ENCODE measurements around the gene BTBD18.
"Not testable (repeated sequence)": the region's sequence is repeated elsewhere in the genome, so short reads cannot be mapped to it uniquely, and the experiment has no call there.

BTBD18 gene

GRCh38 chr11:57735619-57736298 is 15.9 kb downstream of the BTBD18 start:
- DNase-seq (no peak), ATAC-seq (replicated peaks) (no peak)
- peak overlapping the region; percentile 41 to 62 for H3K27ac Mint-ChIP-seq
- H3K4me3 Mint-ChIP-seq = no peak overlapping the region
- H3K27me3 Mint-ChIP-seq = no peaks in the 10 kb centered on the region
- H3K36me3 Mint-ChIP-seq (ENCODE audit: insufficient read depth) = peaks cover 48% of the 10 kb centered on the region
- peaks cover 0 to 13% of the 10 kb centered on the region in 2 donors for H3K4me1 Mint-ChIP-seq (ENCODE audit: low read depth in 2 of 2)
- H3K9me3 Mint-ChIP-seq = no peaks in the 10 kb centered on the region

- peaks cover 0 to 15% of the 10 kb centered on the region in 2 donors for H3K4me1 Mint-ChIP-seq (ENCODE audit: low read depth in 2 of 2)
- peaks cover 32% of the 10 kb centered on the region for H3K36me3 Mint-ChIP-seq (ENCODE audit: insufficient read depth)
- DNase-seq (no peak), ATAC-seq (replicated peaks) (no peak)
- H3K27me3 Mint-ChIP-seq = no peaks in the 10 kb centered on the region
- H3K27ac Mint-ChIP-seq = no peak overlapping the region
- no peaks in the 10 kb centered on the region for H3K9me3 Mint-ChIP-seq
- H3K4me3 Mint-ChIP-seq = no peak overlapping the region
Observed at GRCh38 chr11:57732661-57733060, 19.0 kb downstream of the BTBD18 start.

- H3K27ac Mint-ChIP-seq = peak overlapping the region in 1 of 2 donors; percentile 85
- H3K27me3 Mint-ChIP-seq = no peaks in the 10 kb centered on the region
- no peak overlapping the region for H3K4me3 Mint-ChIP-seq
- H3K36me3 Mint-ChIP-seq (ENCODE audit: insufficient read depth) = peaks cover 10% of the 10 kb centered on the region
- DNase-seq (no peak), ATAC-seq (replicated peaks) (no peak)
- peaks cover 0 to 12% of the 10 kb centered on the region in 2 donors for H3K4me1 Mint-ChIP-seq (ENCODE audit: low read depth in 2 of 2)
- no peaks in the 10 kb centered on the region for H3K9me3 Mint-ChIP-seq
Observed at GRCh38 chr11:57729479-57729878, 22.1 kb downstream of the BTBD18 start.

DNA sequence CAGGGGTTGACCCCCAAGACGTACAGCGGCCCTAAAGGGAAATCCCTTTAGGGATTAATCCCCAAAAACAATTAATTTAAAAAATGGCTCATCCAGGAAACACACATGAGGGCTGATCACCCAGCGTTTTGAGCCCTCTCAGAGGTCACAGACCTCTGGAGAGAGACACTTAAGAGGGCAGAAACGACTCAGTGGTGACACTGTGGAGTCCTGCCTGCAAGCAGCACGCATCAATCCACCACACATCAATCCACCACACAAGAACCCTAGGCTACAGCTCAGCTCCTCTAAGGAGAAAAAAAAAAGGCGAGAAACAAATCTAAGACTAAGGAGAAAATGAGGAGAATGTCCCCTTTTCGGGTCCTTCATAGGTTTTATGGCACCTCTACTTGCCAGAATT is 22.8 kb downstream of the BTBD18 start:
- Mint-ChIP-seq H3K36me3 (ENCODE audit: insufficient read depth) (peaks cover 4% of the 10 kb centered on the region), H3K27me3 (no peaks in the 10 kb centered on the region), H3K4me1 (ENCODE audit: low read depth in 2 of 2) (peaks cover 0 to 12% of the 10 kb centered on the region in 2 donors), H3K9me3 (no peaks in the 10 kb centered on the region), H3K4me3 (no peak overlapping the region), H3K27ac (peak overlapping the region; percentile 53 to 85)
- ATAC-seq (replicated peaks) (no peak), DNase-seq (no peak)

GRCh38 chr11:57727185-57727584 is 24.4 kb downstream of the BTBD18 start:
- ATAC-seq (replicated peaks) = no peak
- DNase-seq = no peak
- H3K36me3 Mint-ChIP-seq (ENCODE audit: insufficient read depth) = peaks cover 16% of the 10 kb centered on the region
- no peaks in the 10 kb centered on the region for H3K27me3 Mint-ChIP-seq
- peak overlapping the region in 1 of 2 donors; percentile 32 for H3K27ac Mint-ChIP-seq
- H3K4me3 Mint-ChIP-seq = no peak overlapping the region
- peaks cover 0 to 12% of the 10 kb centered on the region in 2 donors for H3K4me1 Mint-ChIP-seq (ENCODE audit: low read depth in 2 of 2)
- H3K9me3 Mint-ChIP-seq = no peaks in the 10 kb centered on the region

GRCh38 chr11:57716726-57717125 is 34.9 kb downstream of the BTBD18 start:
- H3K36me3 Mint-ChIP-seq (ENCODE audit: insufficient read depth) = peaks cover 41% of the 10 kb centered on the region
- DNase-seq; H3K27me3 Mint-ChIP-seq; H3K9me3 Mint-ChIP-seq; H3K4me3 Mint-ChIP-seq; ATAC-seq (replicated peaks); H3K27ac Mint-ChIP-seq: not testable (repeated sequence)
- peaks cover 16 to 20% of the 10 kb centered on the region in 2 donors for H3K4me1 Mint-ChIP-seq (ENCODE audit: low read depth in 2 of 2)

- Mint-ChIP-seq H3K4me3 (peak overlapping the region; percentile 89 to 91), H3K4me1 (ENCODE audit: low read depth in 2 of 2) (peaks cover 22 to 27% of the 10 kb centered on the region in 2 donors), H3K27me3 (no peaks in the 10 kb centered on the region), H3K9me3 (no peaks in the 10 kb centered on the region), H3K27ac (peak overlapping the region; percentile 86 to 97), H3K36me3 (ENCODE audit: insufficient read depth) (peaks cover 31% of the 10 kb centered on the region)
- ATAC-seq (replicated peaks) (no peak), DNase-seq (no peak)
Observed at GRCh38 chr11:57713835-57714234, 37.8 kb downstream of the BTBD18 start.

DNA sequence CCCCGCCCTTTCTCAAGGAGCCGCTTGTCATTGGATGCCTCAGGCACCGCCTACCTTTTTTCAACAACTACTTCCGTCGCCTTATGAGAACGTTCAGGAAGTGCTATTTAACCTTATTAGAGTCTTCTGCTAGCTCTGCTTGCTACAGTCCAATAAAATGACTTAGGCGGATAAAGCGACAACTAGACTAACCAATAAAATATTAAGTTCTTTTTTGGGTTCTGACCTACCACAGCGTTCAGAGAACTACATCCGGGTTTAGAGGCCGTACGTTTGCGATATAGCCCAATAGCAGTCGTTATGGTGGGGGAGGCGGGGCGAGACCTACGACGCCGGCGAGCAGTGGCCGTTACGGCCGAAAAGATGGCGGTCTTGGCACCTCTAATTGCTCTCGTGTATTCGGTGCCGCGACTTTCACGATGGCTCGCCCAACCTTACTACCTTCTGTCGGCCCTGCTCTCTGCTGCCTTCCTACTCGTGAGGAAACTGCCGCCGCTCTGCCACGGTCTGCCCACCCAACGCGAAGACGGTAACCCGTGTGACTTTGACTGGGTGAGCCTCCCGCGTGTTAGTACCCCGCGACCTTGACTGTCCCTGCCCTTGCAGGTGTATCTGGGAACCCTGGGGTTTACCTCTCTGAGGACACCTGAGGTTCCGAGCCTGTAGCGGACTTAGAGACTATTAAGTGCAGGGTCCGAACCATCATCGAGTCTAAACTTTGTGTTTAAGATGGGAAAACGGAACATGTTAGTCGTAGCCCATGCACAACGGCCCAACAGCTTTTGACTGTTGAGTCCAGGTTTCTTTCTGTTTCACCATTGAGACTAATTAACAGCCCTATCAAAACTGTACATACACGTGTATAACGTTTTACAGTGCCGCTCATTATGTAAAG is 39.1 kb downstream of the BTBD18 start, which contains the start of gene TMX2:
TSS of gene TMX2 (plus strand) at position 338 of the 895 bp plus-strand sequence. CDS start at position 364, 26 bp downstream.
- H3K4me1 Mint-ChIP-seq (ENCODE audit: low read depth in 2 of 2) = peaks cover 22 to 34% of the 10 kb centered on the region in 2 donors

GRCh38 chr11:57711414-57712255 is 40.0 kb downstream of the BTBD18 start, which contains the start of gene MED19:
MED19 (minus strand) TSS chr11:57712215; CDS start chr11:57712179, 36 bp downstream.
- H3K27me3 Mint-ChIP-seq = no peaks in the 10 kb centered on the region
- peaks cover 20% of the 10 kb centered on the region for H3K36me3 Mint-ChIP-seq (ENCODE audit: insufficient read depth)
- DNase-seq (peak in 2 of 3 experiments; percentile 71), ATAC-seq (replicated peaks) (peak; percentile 55)
- H3K9me3 Mint-ChIP-seq = no peaks in the 10 kb centered on the region
- H3K4me1 Mint-ChIP-seq (ENCODE audit: low read depth in 2 of 2) = peaks cover 22 to 34% of the 10 kb centered on the region in 2 donors
- H3K27ac Mint-ChIP-seq = peak within 1 kb of the TSS; percentile 86 to 97
- peak within 1 kb of the TSS; percentile 89 to 91 for H3K4me3 Mint-ChIP-seq

More for the DNA sequence above, 39.1 kb downstream of the BTBD18 start, which contains the start of gene TMX2:
- ATAC-seq (replicated peaks) (peak; percentile 89), DNase-seq (peak; percentile 85 to 87 (median 86))
- no peaks in the 10 kb centered on the region for H3K27me3 Mint-ChIP-seq
- no peaks in the 10 kb centered on the region for H3K9me3 Mint-ChIP-seq
- H3K4me3 Mint-ChIP-seq = peak within 1 kb of the TSS; percentile 89 to 91
- H3K27ac Mint-ChIP-seq = peak within 1 kb of the TSS; percentile 86 to 97
- peaks cover 23% of the 10 kb centered on the region for H3K36me3 Mint-ChIP-seq (ENCODE audit: insufficient read depth)

GRCh38 chr11:57709802-57710367 is 41.7 kb downstream of the BTBD18 start:
- Mint-ChIP-seq H3K27ac (no peak overlapping the region), H3K27me3 (no peaks in the 10 kb centered on the region), H3K9me3 (no peaks in the 10 kb centered on the region), H3K4me3 (no peak overlapping the region), H3K36me3 (ENCODE audit: insufficient read depth) (peaks cover 25% of the 10 kb centered on the region), H3K4me1 (ENCODE audit: low read depth in 2 of 2) (peaks cover 22 to 34% of the 10 kb centered on the region in 2 donors)
- ATAC-seq (replicated peaks) (no peak), DNase-seq (no peak)

- H3K27me3 Mint-ChIP-seq; H3K9me3 Mint-ChIP-seq; ATAC-seq (replicated peaks); H3K4me3 Mint-ChIP-seq; DNase-seq: not testable (repeated sequence)
- Mint-ChIP-seq H3K27ac (peak overlapping the region; percentile 51 to 74), H3K4me1 (ENCODE audit: low read depth in 2 of 2) (peaks cover 0 to 11% of the 10 kb centered on the region in 2 donors), H3K36me3 (ENCODE audit: insufficient read depth) (peaks cover 40% of the 10 kb centered on the region)
Observed at GRCh38 chr11:57705432-57705831, 46.2 kb downstream of the BTBD18 start.

DNA sequence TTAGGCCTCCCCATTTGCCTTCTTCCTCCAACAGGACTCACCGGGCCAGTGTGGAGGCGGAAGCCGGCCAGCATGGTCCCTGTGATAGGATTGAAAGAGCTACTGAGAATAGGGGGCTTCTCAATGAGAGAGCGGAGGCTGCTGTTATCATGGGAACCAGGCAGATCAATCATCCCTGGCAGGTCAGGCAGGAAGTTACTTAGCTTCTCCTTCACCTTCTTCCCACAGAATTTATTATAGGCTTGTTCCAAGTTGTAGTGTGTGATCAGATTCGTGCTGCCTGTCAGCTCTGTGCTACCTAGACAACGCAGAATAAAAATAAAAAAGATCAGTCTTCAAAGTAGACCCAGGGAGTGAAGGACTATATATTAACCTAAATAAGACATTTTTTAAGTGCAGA is 46.7 kb downstream of the BTBD18 start:
- no peaks in the 10 kb centered on the region for H3K27me3 Mint-ChIP-seq
- H3K4me1 Mint-ChIP-seq (ENCODE audit: low read depth in 2 of 2) = peaks cover 0 to 8% of the 10 kb centered on the region in 2 donors
- H3K27ac Mint-ChIP-seq = peak overlapping the region; percentile 51 to 74
- peaks cover 44% of the 10 kb centered on the region for H3K36me3 Mint-ChIP-seq (ENCODE audit: insufficient read depth)
- H3K4me3 Mint-ChIP-seq = no peak overlapping the region
- DNase-seq (no peak), ATAC-seq (replicated peaks) (no peak)
- no peaks in the 10 kb centered on the region for H3K9me3 Mint-ChIP-seq

Data from effector memory CD8-positive, alpha-beta T cell (primary cell).